Endodermal cell (in vitro differentiated cells): ENCODE measurements around the gene PACS1. TPM values are rescaled to one million over a fixed set of nuclear protein-coding genes. Genes with fewer than 3 reads are reported as not detected.

ENCODE experiments used
- DNase-seq: peaks from one replicate; pipeline ENCODE4 v3.0.0-alpha.2; 2017
- H3K27ac ChIP-seq: 2 replicates; pipeline ENCODE4 v1.5.1; 2013; ENCODE audit warnings: mild to moderate bottlenecking, low read depth, low read length, moderate library complexity
- H3K27me3 ChIP-seq: 2 replicates; pipeline ENCODE4 v1.6.1; 2013; ENCODE audit warnings: mild to moderate bottlenecking, low read length, moderate library complexity; ENCODE audit not compliant: insufficient read depth, control insufficient read depth, poor library complexity, severe bottlenecking
- H3K36me3 ChIP-seq: 2 replicates; pipeline ENCODE4 v1.7.0; 2013; ENCODE audit warnings: mild to moderate bottlenecking, low read length, moderate library complexity; ENCODE audit not compliant: control insufficient read depth, insufficient read depth
- H3K4me1 ChIP-seq: one replicate; pipeline ENCODE4 v1.7.0; 2013; ENCODE audit warnings: low read length; ENCODE audit not compliant: control insufficient read depth, insufficient read depth
- H3K4me3 ChIP-seq: 2 replicates; pipeline ENCODE4 v1.5.1; 2013; ENCODE audit warnings: mild to moderate bottlenecking, low read length, moderate library complexity
- H3K9ac ChIP-seq: 2 replicates; pipeline ENCODE4 v1.6.1; 2013; ENCODE audit warnings: mild to moderate bottlenecking, low read length, moderate library complexity; ENCODE audit not compliant: poor library complexity, severe bottlenecking; ENCODE audit errors: extremely low read depth
- H3K9me3 ChIP-seq: 2 replicates; pipeline ENCODE4 v1.6.1; 2013; ENCODE audit warnings: mild to moderate bottlenecking, low read length, moderate library complexity; ENCODE audit not compliant: control insufficient read depth
- H3K27ac Mint-ChIP-seq: 2 replicates; pipeline ENCODE4 v1.8.0; 2020; ENCODE audit warnings: mixed read lengths
- H3K27me3 Mint-ChIP-seq: 2 replicates; pipeline ENCODE4 v1.8.0; 2021; ENCODE audit warnings: mild to moderate bottlenecking, mixed read lengths; ENCODE audit not compliant: insufficient read depth
- H3K36me3 Mint-ChIP-seq: 2 replicates; pipeline ENCODE4 v1.8.0; 2020; ENCODE audit warnings: low read depth, mixed read lengths
- H3K4me1 Mint-ChIP-seq: 2 replicates; pipeline ENCODE4 v1.8.0; 2020; ENCODE audit warnings: mixed read lengths
- H3K4me3 Mint-ChIP-seq: 2 replicates; pipeline ENCODE4 v1.8.0; 2020; ENCODE audit warnings: mild to moderate bottlenecking, moderate library complexity, mixed read lengths
- H3K9me3 Mint-ChIP-seq: 2 replicates; pipeline ENCODE4 v1.8.0; 2020; ENCODE audit warnings: mild to moderate bottlenecking, mixed read lengths
- WGBS, 2 experiments: methylation state at CpG; one replicate each; pipeline versions ENCODE4 v1.1.5 to v1.1.7; 2013; ENCODE audit warnings: missing lambda C conversion rate in 2 of 2, mixed read lengths in 1 of 2; ENCODE audit not compliant: insufficient coverage in 1 of 2, insufficient read length in 1 of 2; 5-methylcytosine and 5-hydroxymethylcytosine counted together
- long read RNA-seq, 4 experiments: library from polyadenylated mRNA in 2 of 4; library from RNA in 1 of 4; library from capped mRNA in 1 of 4; stranded (forward) in 3 of 4; unstranded in 1 of 4; transcript quantifications; one replicate each; pipeline ENCODE4 v2.0.0, GENCODE V29; 2020 to 2021; ENCODE audit warnings: inconsistent platforms in 1 of 4
- polyA plus RNA-seq, 2 experiments: library from polyadenylated mRNA; stranded (reverse); fragments of 50-300 nt; gene quantifications; one replicate each; pipeline ENCODE4 v1.2.3, GENCODE V29; 2013
- total RNA-seq, 2 donors: library from RNA; stranded (reverse); fragmentation: NEBNext Ultra II Directional in 1 of 2; extraction: Animal tissue kit (Norgen Biotek cat#: 25700) in 1 of 2; gene quantifications; 2 replicates in 1 of 2; 3 replicates in 1 of 2; pipeline ENCODE4 v1.2.1, GENCODE V29; 2021
- TF ChIP-seq, protein P1 (sequence below): fragments of 200-600 bp; sonication (generic); conservative IDR thresholded peaks from 2 replicates; pipeline ENCODE4 v1.5.0; 2021; ENCODE audit warnings: antibody characterized with exemption, mild to moderate bottlenecking

Gene PACS1
- 10 to 100 TPM; 67.0 to 67.1 TPM for total RNA-seq
- 33.7 TPM for polyA plus RNA-seq (2013, experiment 1 of 2)
- 31.8 TPM for polyA plus RNA-seq (2013, experiment 2 of 2)
- long read RNA-seq, experiment 1, partial matches to known transcripts, result 3 of 17 reads
- long read RNA-seq, experiment 1, other reads (novel, unspliced or antisense), result 11 of 17 reads
- long read RNA-seq, experiment 2, full-length matches to known transcripts, result 86 of 122 reads
- long read RNA-seq, experiment 2, partial matches to known transcripts, result 20 of 122 reads
- long read RNA-seq, experiment 2, other reads (novel, unspliced or antisense), result 16 of 122 reads
- long read RNA-seq, experiment 3, full-length matches to known transcripts, result 1 of 3 reads
- long read RNA-seq, experiment 3, partial matches to known transcripts, result 1 of 3 reads
- long read RNA-seq, experiment 3, other reads (novel, unspliced or antisense), result 1 of 3 reads
- long read RNA-seq, experiment 4, partial matches to known transcripts, result 1 of 4 reads
- long read RNA-seq, experiment 4, other reads (novel, unspliced or antisense), result 2 of 4 reads

DNA sequence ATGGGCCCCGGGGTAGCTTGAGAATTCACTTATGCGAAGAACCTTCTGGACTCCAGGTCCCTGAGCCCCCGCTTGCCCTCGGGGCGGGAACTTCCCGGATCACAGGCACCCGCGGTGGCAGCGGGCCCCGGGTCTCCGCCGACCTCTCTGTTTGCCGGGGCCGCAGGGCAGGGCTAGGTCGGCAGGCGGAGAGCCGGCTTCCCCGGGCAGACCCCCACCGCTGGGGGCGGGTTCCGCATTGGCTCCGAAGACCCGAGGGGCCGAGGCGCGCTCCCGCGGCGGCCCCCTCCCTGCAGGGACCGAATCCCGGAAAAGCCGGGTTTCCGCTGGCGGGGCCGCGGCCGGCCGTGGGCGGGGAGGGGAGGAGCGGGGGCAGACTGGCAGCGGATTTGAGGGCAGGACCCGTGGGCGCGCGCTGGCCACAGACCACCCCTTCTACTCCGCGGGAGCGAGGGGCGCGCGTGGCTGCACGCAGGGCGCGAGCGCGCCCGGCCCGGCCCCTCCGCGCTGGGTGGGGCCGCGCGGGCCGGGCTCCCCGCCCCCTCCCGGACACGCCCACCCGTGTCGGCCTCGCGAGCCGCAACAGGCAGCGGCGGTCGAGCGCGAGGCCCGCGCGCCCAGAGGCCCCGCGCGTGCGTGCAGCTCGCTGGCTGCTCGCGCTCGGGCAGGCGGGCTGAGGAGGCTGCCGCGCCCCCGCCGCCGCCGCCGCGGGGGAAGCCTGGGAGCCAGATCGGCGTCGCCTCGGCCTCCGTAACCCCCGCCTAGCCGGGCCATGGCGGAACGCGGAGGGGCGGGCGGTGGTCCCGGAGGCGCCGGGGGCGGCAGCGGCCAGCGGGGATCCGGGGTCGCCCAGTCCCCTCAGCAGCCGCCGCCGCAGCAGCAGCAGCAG, at the start of gene PACS1:
PACS1 (plus strand) TSS at position 558 of the 889 bp plus-strand sequence; CDS start at position 773, 215 bp downstream.
- no peaks in the 10 kb centered on the region for H3K27me3 Mint-ChIP-seq
- H3K36me3 Mint-ChIP-seq, result peaks cover 59% of the 10 kb centered on the region
- H3K4me1 Mint-ChIP-seq, result peaks cover 25% of the 10 kb centered on the region
- Histone ChIP-seq H3K9me3 (peaks cover 4% of the 10 kb centered on the region), H3K27ac (peak within 1 kb of the TSS; percentile 74), H3K36me3 (peaks cover 61% of the 10 kb centered on the region), H3K4me1 (peaks cover 5% of the 10 kb centered on the region), H3K27me3 (no peaks in the 10 kb centered on the region), H3K4me3 (peak within 1 kb of the TSS; percentile 85), H3K9ac (peak within 1 kb of the TSS; percentile 62)
- TF ChIP-seq, protein P1, sequence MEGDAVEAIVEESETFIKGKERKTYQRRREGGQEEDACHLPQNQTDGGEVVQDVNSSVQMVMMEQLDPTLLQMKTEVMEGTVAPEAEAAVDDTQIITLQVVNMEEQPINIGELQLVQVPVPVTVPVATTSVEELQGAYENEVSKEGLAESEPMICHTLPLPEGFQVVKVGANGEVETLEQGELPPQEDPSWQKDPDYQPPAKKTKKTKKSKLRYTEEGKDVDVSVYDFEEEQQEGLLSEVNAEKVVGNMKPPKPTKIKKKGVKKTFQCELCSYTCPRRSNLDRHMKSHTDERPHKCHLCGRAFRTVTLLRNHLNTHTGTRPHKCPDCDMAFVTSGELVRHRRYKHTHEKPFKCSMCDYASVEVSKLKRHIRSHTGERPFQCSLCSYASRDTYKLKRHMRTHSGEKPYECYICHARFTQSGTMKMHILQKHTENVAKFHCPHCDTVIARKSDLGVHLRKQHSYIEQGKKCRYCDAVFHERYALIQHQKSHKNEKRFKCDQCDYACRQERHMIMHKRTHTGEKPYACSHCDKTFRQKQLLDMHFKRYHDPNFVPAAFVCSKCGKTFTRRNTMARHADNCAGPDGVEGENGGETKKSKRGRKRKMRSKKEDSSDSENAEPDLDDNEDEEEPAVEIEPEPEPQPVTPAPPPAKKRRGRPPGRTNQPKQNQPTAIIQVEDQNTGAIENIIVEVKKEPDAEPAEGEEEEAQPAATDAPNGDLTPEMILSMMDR, result no peak
- H3K9me3 Mint-ChIP-seq, result no peaks in the 10 kb centered on the region
- peak within 1 kb of the TSS; percentile 75 for H3K4me3 Mint-ChIP-seq
- peak; percentile 90 for DNase-seq
- WGBS, 2 experiments, result 2 to 19% methylated on average over 4 to 120 of the region's 120 CpGs
- H3K27ac Mint-ChIP-seq, result peak within 1 kb of the TSS; percentile 96

DNA sequence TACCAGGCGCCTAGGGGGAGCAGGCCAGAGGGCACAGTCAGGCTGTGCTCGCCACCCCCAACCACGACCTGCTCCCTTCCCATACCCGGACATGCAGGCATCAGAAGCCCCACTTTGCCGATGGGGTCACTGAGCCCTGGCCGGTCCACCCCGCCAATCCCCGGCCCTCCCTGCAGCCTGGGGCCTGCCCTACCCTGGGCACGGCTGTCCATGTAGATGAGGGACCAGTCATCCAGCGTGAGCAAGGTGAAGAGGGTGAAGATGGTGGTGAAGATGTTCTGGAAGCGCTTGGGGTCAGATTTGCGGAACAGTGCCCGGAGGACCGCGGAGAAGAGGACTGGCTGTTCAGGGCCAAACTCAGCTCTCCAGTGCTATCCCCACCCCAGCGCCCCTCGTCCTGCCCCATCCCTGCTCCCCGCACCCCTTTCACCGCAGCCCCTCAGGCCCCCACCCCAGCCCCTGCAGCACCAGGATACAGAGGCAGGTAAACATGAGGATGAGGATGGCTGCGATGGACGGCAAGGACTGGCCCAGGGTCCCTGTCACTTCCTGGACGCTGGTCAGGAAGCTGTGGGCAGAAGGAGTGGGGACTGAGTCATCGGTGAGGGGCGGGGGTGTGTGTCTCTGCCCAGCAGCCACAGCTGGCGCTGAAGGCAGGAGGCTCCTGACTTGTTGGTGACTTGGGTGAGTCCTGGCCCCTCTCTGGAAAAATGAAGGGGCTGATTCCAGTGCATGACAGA, 49.3 kb upstream of the PACS1 start:
- 87 to 97% methylated on average over 5 to 25 of the region's 25 CpGs for WGBS, 2 experiments
- TF ChIP-seq, protein P1, result no peak
- Mint-ChIP-seq H3K4me1 (no peaks in the 10 kb centered on the region), H3K27ac (no peak overlapping the region), H3K36me3 (no peaks in the 10 kb centered on the region), H3K27me3 (peaks cover 30% of the 10 kb centered on the region), H3K4me3 (no peak overlapping the region), H3K9me3 (no peaks in the 10 kb centered on the region)
- no peak overlapping the region for H3K9ac ChIP-seq
- H3K36me3 ChIP-seq, result no peaks in the 10 kb centered on the region
- no peak overlapping the region for H3K4me3 ChIP-seq
- no peak overlapping the region for H3K27ac ChIP-seq
- no peaks in the 10 kb centered on the region for H3K4me1 ChIP-seq
- peaks cover 6% of the 10 kb centered on the region for H3K27me3 ChIP-seq
- DNase-seq, result no peak
- H3K9me3 ChIP-seq, result no peaks in the 10 kb centered on the region
